Measurements from ENCODE around the gene RGS7. TPM values are rescaled to one million over a fixed set of nuclear protein-coding genes. Genes with fewer than 3 reads are reported as not detected.

The RGS7 gene
- total and polyA plus RNA-seq, 5 experiments from 2014 or later = not detected

DNA sequence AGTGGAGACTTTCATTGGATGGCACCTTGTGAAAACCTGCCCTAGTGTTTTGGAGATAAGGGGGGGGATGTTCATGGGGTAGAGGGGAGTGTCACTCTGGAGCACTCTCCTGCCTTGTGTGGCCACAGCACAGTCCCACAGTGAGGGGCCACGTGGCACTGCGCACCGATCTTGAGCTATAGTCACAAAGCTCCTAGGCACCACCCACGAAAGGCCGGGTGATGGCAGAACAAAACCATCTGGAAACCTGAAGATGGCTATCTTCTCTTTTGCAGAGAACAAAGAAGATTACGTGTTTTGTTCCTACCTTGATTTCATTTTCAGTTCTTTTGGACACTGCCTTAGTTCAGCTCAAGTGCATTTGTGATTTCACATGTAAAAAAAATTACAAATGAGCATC is 220.6 kb downstream of the RGS7 start:
- Mint-ChIP-seq H3K4me1 (no peaks in the 10 kb centered on the region), H3K36me3 (peaks cover 0 to 5% (median 0%) of the 10 kb centered on the region in 3 donors), H3K9me3 (peaks cover 0 to 14% (median 5%) of the 10 kb centered on the region in 9 donors), H3K27me3 (peaks cover 0 to 2% (median 0%) of the 10 kb centered on the region in 5 donors), H3K4me3 (no peak overlapping the region), H3K27ac (no peak overlapping the region)
- ATAC-seq = no peak
- no peak for DNase-seq
- POLR2A ChIA-PET = no interaction called here

DNA sequence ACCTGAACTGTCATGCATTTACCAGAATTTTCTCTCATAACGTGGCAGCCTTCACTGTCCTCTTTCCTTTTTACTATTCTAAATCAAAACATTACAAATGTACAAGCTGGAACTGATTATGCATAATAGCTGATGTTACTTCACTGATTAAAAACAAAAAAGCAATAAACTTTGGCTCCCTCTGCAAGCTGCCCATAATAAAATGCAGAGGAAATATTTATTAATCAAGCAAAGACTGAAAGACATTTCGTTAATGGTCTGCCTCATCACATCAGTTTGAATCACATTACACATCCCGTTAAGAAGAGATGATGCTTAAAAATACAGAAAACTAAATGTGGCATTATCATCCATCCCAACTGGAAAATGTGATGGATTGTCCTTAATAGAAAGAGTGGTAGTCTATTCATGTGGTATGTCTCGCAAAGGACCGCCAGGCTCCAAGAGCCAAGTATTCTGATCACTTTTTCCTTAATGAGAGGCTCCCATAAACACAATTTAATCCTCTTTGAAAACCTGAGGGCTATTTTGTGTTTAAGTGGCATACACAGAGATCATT is 225.3 kb downstream of the RGS7 start:
- Mint-ChIP-seq H3K4me1 (no peaks in the 10 kb centered on the region), H3K27ac (no peak overlapping the region), H3K36me3 (peaks cover 0 to 5% (median 0%) of the 10 kb centered on the region in 3 donors), H3K27me3 (peaks cover 0 to 4% (median 0%) of the 10 kb centered on the region in 5 donors), H3K4me3 (no peak overlapping the region), H3K9me3 (peaks cover 0 to 12% (median 2%) of the 10 kb centered on the region in 9 donors)
- DNase-seq (no peak), ATAC-seq (no peak)
- POLR2A ChIA-PET = no interaction called here

DNA sequence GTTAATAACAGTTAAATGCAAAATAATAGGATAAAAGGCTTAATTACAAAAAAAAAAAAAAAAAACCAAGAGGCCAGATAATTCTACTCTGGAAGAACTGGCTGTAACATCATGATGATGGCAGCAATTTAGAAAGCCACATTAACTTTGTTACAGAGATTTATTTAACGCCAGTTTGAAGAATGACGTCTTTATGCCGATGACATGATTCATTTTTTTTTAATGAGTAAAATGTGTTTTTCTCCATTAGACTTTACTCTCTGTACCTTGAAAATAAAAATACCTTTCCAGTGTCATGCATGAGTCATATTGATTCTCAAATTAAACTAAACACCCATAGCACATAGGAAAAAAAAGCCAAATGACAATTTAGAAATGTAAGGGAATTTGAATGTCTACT is 226.1 kb downstream of the RGS7 start:
- ATAC-seq (no peak), DNase-seq (no peak)
- Mint-ChIP-seq H3K4me3 (no peak overlapping the region), H3K9me3 (peaks cover 0 to 12% (median 2%) of the 10 kb centered on the region in 9 donors), H3K27ac (no peak overlapping the region), H3K27me3 (peaks cover 0 to 2% (median 0%) of the 10 kb centered on the region in 5 donors), H3K36me3 (peaks cover 0 to 5% (median 0%) of the 10 kb centered on the region in 3 donors), H3K4me1 (no peaks in the 10 kb centered on the region)
- POLR2A ChIA-PET = no interaction called here

DNA sequence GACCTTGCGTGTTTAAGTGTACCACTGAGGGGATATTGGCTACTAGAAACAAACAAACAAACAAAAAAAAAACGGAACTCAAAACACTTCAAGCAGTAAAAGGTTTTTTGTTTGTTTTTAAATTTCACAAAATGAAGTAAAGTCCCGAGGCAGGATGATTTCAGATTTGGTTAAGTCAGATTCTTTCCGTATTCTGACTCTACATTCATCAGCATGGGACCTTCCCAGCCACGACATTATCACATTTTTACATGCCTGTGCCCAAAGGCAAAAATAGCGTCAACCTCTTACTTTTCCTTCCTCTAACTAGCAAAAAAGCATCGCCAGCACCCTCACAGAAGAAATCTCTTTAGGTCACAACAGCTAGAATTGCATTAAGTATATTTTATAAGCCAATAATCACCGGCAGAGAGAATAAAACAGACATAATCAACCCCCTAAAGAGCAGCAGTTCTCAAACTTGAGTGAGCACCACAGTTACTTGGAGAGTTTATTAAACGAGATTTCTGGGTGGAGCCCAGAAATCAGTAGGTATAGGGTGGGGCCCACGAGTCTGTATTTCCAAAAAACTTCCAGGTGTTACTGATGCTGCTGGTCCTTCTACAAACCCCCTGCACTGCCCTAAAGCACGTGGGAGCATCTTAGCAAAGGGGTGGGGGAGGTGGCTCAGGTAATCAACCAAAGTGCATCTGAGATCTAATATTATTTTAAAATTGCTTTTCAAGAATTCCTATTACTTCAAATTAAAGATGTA is 227.6 kb downstream of the RGS7 start:
- H3K4me3 Mint-ChIP-seq = no peak overlapping the region
- ATAC-seq (no peak), DNase-seq (no peak)
- H3K27ac Mint-ChIP-seq = no peak overlapping the region
- peaks cover 0 to 2% (median 0%) of the 10 kb centered on the region in 4 donors for H3K4me1 Mint-ChIP-seq
- peaks cover 0 to 3% (median 2%) of the 10 kb centered on the region in 5 donors for H3K27me3 Mint-ChIP-seq
- POLR2A ChIA-PET = no interaction called here
- peaks cover 0 to 8% (median 2%) of the 10 kb centered on the region in 9 donors for H3K9me3 Mint-ChIP-seq
- peaks cover 0 to 3% (median 0%) of the 10 kb centered on the region in 3 donors for H3K36me3 Mint-ChIP-seq

DNA sequence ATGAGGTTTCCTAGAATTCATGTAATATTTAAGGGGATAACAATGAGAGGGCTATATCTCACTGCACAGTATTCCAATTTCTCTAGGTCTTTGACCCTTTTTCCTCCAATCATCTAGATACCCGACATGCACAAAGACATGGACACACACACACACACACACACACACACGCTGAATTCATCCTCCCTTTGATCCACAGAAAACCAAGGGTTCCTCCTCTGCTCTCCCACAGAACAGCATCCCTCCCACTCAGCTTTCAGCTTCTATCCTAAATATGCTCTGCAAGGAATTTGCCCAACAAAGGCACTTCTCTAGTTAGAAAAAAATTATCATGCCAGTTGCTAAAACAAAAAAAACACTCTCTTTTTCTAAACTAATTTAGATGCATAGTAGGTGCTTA is 231.7 kb downstream of the RGS7 start:
- ATAC-seq = no peak

DNA sequence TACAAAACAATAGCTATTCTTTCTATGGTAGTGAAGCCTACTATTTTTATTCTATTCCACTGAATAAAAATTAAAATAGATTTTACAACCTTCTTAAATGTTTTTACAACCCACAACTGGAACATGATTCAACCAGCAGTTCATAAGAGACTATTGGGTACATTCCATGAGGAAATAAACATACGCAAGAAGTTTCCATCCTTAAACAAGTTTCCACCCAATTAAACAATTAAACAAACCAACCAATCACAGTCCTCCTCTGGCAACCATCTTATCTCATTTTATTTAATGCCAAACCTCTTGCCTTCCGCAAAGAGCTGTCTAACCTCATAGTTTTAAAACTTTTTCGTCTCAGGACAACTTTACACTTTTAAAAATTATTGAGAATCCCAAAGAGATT is 239.0 kb downstream of the RGS7 start:
- Mint-ChIP-seq H3K4me1 (no peaks in the 10 kb centered on the region), H3K36me3 (no peaks in the 10 kb centered on the region), H3K27me3 (peaks cover 0 to 10% (median 0%) of the 10 kb centered on the region in 5 donors), H3K4me3 (no peak overlapping the region), H3K27ac (no peak overlapping the region), H3K9me3 (peaks cover 0 to 17% (median 4%) of the 10 kb centered on the region in 9 donors)
- POLR2A ChIA-PET = no interaction called here
- no peak for ATAC-seq
- DNase-seq = no peak

More for the DNA sequence above, 231.7 kb downstream of the RGS7 start:
- POLR2A ChIA-PET = no interaction called here
- H3K27ac Mint-ChIP-seq = no peak overlapping the region
- H3K4me3 Mint-ChIP-seq = no peak overlapping the region
- peaks cover 0 to 8% (median 0%) of the 10 kb centered on the region in 9 donors for H3K9me3 Mint-ChIP-seq
- peaks cover 0 to 8% (median 2%) of the 10 kb centered on the region in 5 donors for H3K27me3 Mint-ChIP-seq
- DNase-seq = no peak
- H3K36me3 Mint-ChIP-seq = no peaks in the 10 kb centered on the region
- peaks cover 0 to 2% (median 0%) of the 10 kb centered on the region in 4 donors for H3K4me1 Mint-ChIP-seq

DNA sequence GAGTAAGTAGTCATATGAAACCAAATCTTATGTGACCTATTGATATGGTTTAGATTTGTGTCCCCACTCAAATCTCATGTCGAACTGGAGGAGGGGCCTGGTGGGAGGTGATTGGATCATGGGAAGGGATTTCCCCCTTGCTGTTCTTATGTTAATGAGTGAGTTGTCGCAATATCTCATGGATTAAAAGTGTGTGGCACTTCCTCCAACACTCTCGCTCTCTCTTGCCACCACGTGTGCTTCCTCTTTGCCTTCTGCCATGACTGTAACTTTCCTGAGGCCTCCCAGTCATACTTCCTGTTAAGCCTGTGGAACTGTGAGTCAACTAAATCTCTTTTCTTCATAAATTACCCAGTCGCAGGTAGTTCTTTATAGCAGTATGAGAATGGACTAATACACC is 241.2 kb downstream of the RGS7 start:
- POLR2A ChIA-PET = no interaction called here
- H3K4me1 Mint-ChIP-seq = no peaks in the 10 kb centered on the region
- DNase-seq = no peak
- peaks cover 0 to 10% (median 0%) of the 10 kb centered on the region in 5 donors for H3K27me3 Mint-ChIP-seq
- no peak overlapping the region for H3K27ac Mint-ChIP-seq
- H3K36me3 Mint-ChIP-seq = no peaks in the 10 kb centered on the region
- peaks cover 0 to 17% (median 4%) of the 10 kb centered on the region in 9 donors for H3K9me3 Mint-ChIP-seq
- ATAC-seq = no peak
- no peak overlapping the region for H3K4me3 Mint-ChIP-seq

DNA sequence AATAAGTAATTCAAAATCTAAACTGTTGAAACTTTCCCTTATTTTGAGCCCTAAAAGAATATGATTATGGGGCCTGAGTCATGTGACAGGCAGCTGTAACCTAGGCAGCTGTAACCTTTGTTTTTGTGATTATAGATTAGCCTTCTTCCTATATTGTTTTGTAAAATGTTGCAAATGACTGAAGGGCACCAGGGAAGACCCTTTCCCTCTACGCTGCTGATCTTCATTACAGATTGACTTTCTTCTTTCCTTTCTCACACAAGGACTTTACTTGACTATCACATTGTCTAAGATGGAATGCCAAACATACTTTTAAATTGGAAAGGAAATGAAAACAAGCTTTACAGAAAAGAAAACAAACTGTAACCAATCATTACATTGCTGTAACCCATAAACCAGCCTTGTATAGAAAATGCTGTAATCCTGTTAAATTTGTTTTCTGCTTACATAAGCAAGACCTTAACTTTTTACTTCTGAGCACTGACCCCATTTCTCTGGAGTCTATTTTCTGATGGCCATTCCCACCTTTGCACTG is 242.2 kb downstream of the RGS7 start:
- Mint-ChIP-seq H3K27me3 (peaks cover 0 to 10% (median 0%) of the 10 kb centered on the region in 5 donors), H3K4me1 (no peaks in the 10 kb centered on the region), H3K27ac (no peak overlapping the region), H3K9me3 (peaks cover 0 to 11% (median 0%) of the 10 kb centered on the region in 9 donors), H3K36me3 (no peaks in the 10 kb centered on the region), H3K4me3 (no peak overlapping the region)
- POLR2A ChIA-PET = no interaction called here
- no peak for ATAC-seq
- no peak for DNase-seq

DNA sequence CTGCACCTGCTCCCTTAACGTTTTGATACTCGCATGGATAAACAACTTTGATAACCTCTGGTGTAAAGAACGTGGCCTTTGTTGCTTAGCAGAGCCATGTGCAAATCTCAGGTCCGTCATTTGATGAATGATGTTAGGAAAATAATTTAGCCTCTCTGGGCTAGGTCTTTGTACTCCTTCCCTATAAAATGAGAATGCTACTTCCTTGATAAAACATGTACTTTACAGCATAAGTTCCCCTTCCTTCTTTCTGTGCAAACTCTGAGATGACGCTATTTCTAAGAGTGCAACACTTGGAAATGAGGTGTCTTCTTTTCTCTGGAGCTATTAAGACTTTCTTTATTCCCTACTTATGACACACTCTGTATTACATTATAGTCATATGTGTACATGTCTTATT is 243.4 kb downstream of the RGS7 start:
- ATAC-seq (no peak), DNase-seq (no peak)
- Mint-ChIP-seq H3K9me3 (peaks cover 0 to 9% (median 0%) of the 10 kb centered on the region in 9 donors), H3K27ac (no peak overlapping the region), H3K27me3 (peaks cover 0 to 10% (median 0%) of the 10 kb centered on the region in 5 donors), H3K4me1 (no peaks in the 10 kb centered on the region), H3K4me3 (no peak overlapping the region), H3K36me3 (no peaks in the 10 kb centered on the region)
- POLR2A ChIA-PET = no interaction called here

DNA sequence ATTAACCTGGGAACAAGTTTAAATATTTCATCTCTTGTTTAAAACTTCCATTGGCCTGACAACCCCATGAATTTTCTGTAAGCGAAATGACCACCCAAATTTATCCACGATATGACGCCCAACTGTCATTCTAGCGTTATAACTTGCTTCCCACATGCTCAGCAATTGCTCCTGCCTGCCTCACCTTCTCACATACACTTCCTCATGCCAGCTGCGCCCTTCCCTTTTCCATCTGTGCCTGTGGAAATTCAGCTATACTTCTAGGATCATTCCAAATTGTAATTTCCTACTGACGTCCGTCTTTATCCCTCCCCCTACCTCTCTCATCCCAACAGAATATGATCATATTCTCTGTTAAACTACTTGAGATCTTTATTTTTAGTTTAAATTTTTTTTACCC is 248.0 kb downstream of the RGS7 start:
- Mint-ChIP-seq H3K27ac (no peak overlapping the region), H3K9me3 (peaks cover 0 to 7% (median 0%) of the 10 kb centered on the region in 9 donors), H3K27me3 (peaks cover 0 to 2% (median 0%) of the 10 kb centered on the region in 5 donors), H3K36me3 (no peaks in the 10 kb centered on the region), H3K4me3 (no peak overlapping the region), H3K4me1 (no peaks in the 10 kb centered on the region)
- ATAC-seq (no peak), DNase-seq (no peak)
- POLR2A ChIA-PET = no interaction called here

DNA sequence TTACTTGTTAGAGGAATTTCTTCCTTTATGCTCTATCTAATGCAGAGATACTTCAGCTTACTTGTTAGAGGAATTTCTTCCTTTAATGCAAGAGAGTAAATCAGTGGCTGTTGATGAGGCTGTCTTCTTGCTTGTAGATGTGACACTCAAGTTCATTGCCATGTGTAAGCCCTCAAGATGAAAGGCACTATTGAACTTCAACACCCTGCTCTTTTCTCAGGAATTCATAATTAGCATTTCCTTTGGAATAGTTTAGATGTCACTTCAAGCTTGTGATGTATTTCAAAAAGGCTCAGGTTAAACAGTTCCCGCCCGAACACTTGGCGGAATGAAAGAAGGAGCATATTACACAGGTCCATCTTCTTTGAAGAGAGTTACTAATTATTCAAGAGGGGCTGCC is 251.9 kb downstream of the RGS7 start:
- POLR2A ChIA-PET = no interaction called here
- Mint-ChIP-seq H3K4me1 (no peaks in the 10 kb centered on the region), H3K36me3 (no peaks in the 10 kb centered on the region), H3K9me3 (peaks cover 0 to 2% (median 0%) of the 10 kb centered on the region in 9 donors), H3K4me3 (no peak overlapping the region), H3K27ac (no peak overlapping the region), H3K27me3 (no peaks in the 10 kb centered on the region)
- no peak for ATAC-seq
- DNase-seq = no peak

DNA sequence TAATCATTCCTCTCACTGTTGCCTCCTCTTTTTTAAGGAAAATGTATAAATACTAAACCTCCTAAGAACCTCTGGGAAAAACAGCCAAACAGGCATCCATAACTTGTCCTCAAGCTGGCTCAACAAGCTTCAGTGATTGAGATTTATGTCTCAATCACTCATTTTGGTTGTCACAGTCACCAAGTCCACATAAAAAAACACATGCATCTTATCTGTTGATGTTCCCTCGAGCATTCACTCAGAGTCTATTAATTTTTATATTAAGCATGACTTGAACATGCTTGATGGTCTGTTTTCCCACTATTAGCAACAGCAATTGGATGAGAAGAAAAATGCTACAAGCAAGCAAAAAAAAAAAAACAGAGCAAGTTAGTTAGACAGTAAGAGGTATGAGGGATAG is 254.3 kb downstream of the RGS7 start:
- Mint-ChIP-seq H3K9me3 (peaks cover 0 to 2% (median 0%) of the 10 kb centered on the region in 9 donors), H3K36me3 (no peaks in the 10 kb centered on the region), H3K4me3 (no peak overlapping the region), H3K27me3 (no peaks in the 10 kb centered on the region), H3K4me1 (no peaks in the 10 kb centered on the region), H3K27ac (no peak overlapping the region)
- ATAC-seq (no peak), DNase-seq (no peak)
- POLR2A ChIA-PET = no interaction called here

DNA sequence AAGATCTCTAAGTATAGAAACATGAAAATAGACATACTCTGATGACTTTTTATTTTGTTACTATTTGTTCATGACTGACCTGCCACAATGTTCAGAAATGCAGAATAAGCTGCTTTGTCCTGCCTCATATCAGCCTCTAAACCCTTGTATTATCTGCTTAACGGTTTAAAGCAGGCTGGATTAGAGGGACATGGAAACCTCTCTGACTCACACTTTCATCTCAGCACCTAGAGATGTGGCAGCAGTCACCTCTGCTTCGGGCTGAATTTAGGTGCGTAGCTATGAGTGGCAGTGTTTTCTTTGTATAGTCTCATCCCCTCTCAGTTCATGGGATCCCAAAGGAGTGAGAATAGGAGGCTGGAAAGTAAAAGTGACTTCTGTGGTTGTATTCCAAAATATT is 255.4 kb downstream of the RGS7 start:
- no peak overlapping the region for H3K27ac Mint-ChIP-seq
- no peak overlapping the region for H3K4me3 Mint-ChIP-seq
- no peaks in the 10 kb centered on the region for H3K4me1 Mint-ChIP-seq
- no peaks in the 10 kb centered on the region for H3K27me3 Mint-ChIP-seq
- no peak for DNase-seq
- POLR2A ChIA-PET = no interaction called here
- H3K36me3 Mint-ChIP-seq = no peaks in the 10 kb centered on the region
- H3K9me3 Mint-ChIP-seq = peaks cover 0 to 2% (median 0%) of the 10 kb centered on the region in 9 donors
- ATAC-seq = no peak
